ENCODE measurements around the gene INSYN1.

The INSYN1 gene

GRCh38 chr15:73773428-73773827 lies 20.3 kb upstream of the INSYN1 start:
- no peak for DNase-seq

- no peak for DNase-seq
These were observed 18.4 kb upstream of the INSYN1 start for GRCh38 chr15:73771385-73772045.

GRCh38 chr15:73770050-73770449 lies 16.9 kb upstream of the INSYN1 start:
- no peak for DNase-seq

- no peak for DNase-seq
These were observed 14.8 kb upstream of the INSYN1 start for GRCh38 chr15:73767806-73768501.

GRCh38 chr15:73766598-73766997 lies 13.4 kb upstream of the INSYN1 start:
- DNase-seq = no peak

GRCh38 chr15:73765778-73766177 lies 12.6 kb upstream of the INSYN1 start:
- DNase-seq = no peak

- no peak for DNase-seq
These were observed 10.8 kb upstream of the INSYN1 start for GRCh38 chr15:73763931-73764330.

- no peak for DNase-seq
These were observed 7.5 kb upstream of the INSYN1 start for GRCh38 chr15:73760330-73761329.

GRCh38 chr15:73758461-73758860 lies 5.3 kb upstream of the INSYN1 start:
- no peak for DNase-seq

- DNase-seq = no peak
These were observed 4.4 kb upstream of the INSYN1 start for GRCh38 chr15:73757571-73757970.

- no peak for DNase-seq
These were observed 3.9 kb upstream of the INSYN1 start for GRCh38 chr15:73756947-73757513.

GRCh38 chr15:73756390-73756789 lies 3.2 kb upstream of the INSYN1 start:
- no peak for DNase-seq

- DNase-seq = no peak
These were observed 2.8 kb upstream of the INSYN1 start for GRCh38 chr15:73755946-73756345.

- no peak for DNase-seq
These were observed 2.3 kb upstream of the INSYN1 start for GRCh38 chr15:73755481-73755880.

- no peak for DNase-seq
These were observed 1.3 kb upstream of the INSYN1 start for GRCh38 chr15:73754461-73754860.

GRCh38 chr15:73752806-73753193 lies 351 bp downstream of the INSYN1 start:
- no peak for DNase-seq

GRCh38 chr15:73751899-73752805 lies 999 bp downstream of the INSYN1 start:
- DNase-seq = no peak

GRCh38 chr15:73751511-73751898 lies 1.6 kb downstream of the INSYN1 start:
- no peak for DNase-seq

GRCh38 chr15:73750951-73751350 lies 2.2 kb downstream of the INSYN1 start:
- DNase-seq = no peak

GRCh38 chr15:73750438-73750837 lies 2.7 kb downstream of the INSYN1 start:
- DNase-seq = no peak

- DNase-seq = no peak
These were observed 3.2 kb downstream of the INSYN1 start for GRCh38 chr15:73749971-73750370.

GRCh38 chr15:73749533-73749932 lies 3.6 kb downstream of the INSYN1 start:
- DNase-seq = no peak

Data from activated CD4-positive, alpha-beta T cell treated with anti-CD3 and anti-CD28 coated beads for 1 hour (primary cell).